IMR-90 (cell line): Measurements from ENCODE around the gene CADM1. TPM values are rescaled to one million over a fixed set of nuclear protein-coding genes. Genes with fewer than 3 reads are reported as not detected.

Experiments
- ATAC-seq: fragments of 200-7000 bp; cut with Tn5 transposase; 2 replicates; pipeline ENCODE4 v1.9.1; 2020; ENCODE audit warnings: low read depth, mild to moderate bottlenecking, moderate library complexity
- BruUV-seq: library from RNA; stranded (reverse); fragments of 400-500 nt; replicated peaks from 2 replicates; lab custom pipeline; 2021; lab: Mats Ljungman, UMichigan
- CTCF ChIA-PET: fragments of 300-600 bp; formaldehyde crosslinking; extraction: SDS; loops from one replicate; lab custom pipeline; 2021; ENCODE audit warnings: antibody characterized with exemption; lab: Yijun Ruan, JAX
- POLR2A ChIA-PET: fragments of 300-600 bp; sonication (Branson Sonifier 250); formaldehyde crosslinking; loops from one replicate; lab custom pipeline; 2022; ENCODE audit warnings: antibody characterized with exemption; ENCODE audit not compliant: unreplicated experiment; lab: Charles Lee
- DNase-seq: peaks from one replicate; pipeline ENCODE4 v3.0.0; 2013
- H2AFZ ChIP-seq: replicated peaks from 2 replicates; pipeline ENCODE3; 2013; ENCODE audit warnings: low read length, mild to moderate bottlenecking; ENCODE audit not compliant: poor library complexity
- H2AK5ac ChIP-seq: 2 replicates; pipeline ENCODE4 v1.6.1; 2013; ENCODE audit warnings: low read depth, low read length, inconsistent platforms
- H2AK9ac ChIP-seq: replicated peaks from 2 replicates; pipeline ENCODE3; 2013; ENCODE audit warnings: mild to moderate bottlenecking, low read depth, low read length, moderate library complexity; ENCODE audit not compliant: poor library complexity
- H2BK120ac ChIP-seq: 2 replicates; pipeline ENCODE4 v1.6.1; 2013; ENCODE audit warnings: low read depth, low read length, inconsistent platforms
- H2BK15ac ChIP-seq: 3 replicates; pipeline ENCODE4 v1.6.1; 2013; ENCODE audit warnings: low read depth, low read length, inconsistent platforms
- H2BK20ac ChIP-seq: 2 replicates; pipeline ENCODE4 v1.6.1; 2013; ENCODE audit warnings: low read depth, mild to moderate bottlenecking, inconsistent platforms, low read length, moderate library complexity
- H2BK5ac ChIP-seq: 2 replicates; pipeline ENCODE4 v1.6.1; 2013; ENCODE audit warnings: mild to moderate bottlenecking, low read depth, low read length, inconsistent platforms; ENCODE audit not compliant: poor library complexity, severe bottlenecking
- H3K14ac ChIP-seq: replicated peaks from 2 replicates; pipeline ENCODE4 v1.6.1; 2013; ENCODE audit warnings: low read depth, low read length, inconsistent platforms
- H3K18ac ChIP-seq: 2 replicates; pipeline ENCODE4 v1.6.1; 2013; ENCODE audit warnings: low read depth, low read length, control low read depth
- H3K23ac ChIP-seq: 2 replicates; pipeline ENCODE4 v1.6.1; 2013; ENCODE audit warnings: low read depth, low read length, inconsistent platforms
- H3K27ac ChIP-seq: 2 replicates; pipeline ENCODE4 v1.5.1; 2013; ENCODE audit warnings: mild to moderate bottlenecking, control low read depth, low read length; ENCODE audit not compliant: insufficient read depth
- H3K27me3 ChIP-seq: 2 replicates; pipeline ENCODE4 v1.6.1; 2013; ENCODE audit warnings: low read length; ENCODE audit not compliant: control insufficient read depth, insufficient read depth
- H3K36me3 ChIP-seq: 2 replicates; pipeline ENCODE4 v1.6.1; 2013; ENCODE audit warnings: low read length, mixed read lengths; ENCODE audit not compliant: control insufficient read depth, insufficient read depth
- H3K4ac ChIP-seq: 2 replicates; pipeline ENCODE4 v1.6.1; 2013; ENCODE audit warnings: low read depth, low read length, inconsistent platforms
- H3K4me1 ChIP-seq: 2 replicates; pipeline ENCODE4 v1.6.1; 2013; ENCODE audit warnings: low read length, mixed read lengths; ENCODE audit not compliant: control insufficient read depth, insufficient read depth
- H3K4me2 ChIP-seq: 2 replicates; pipeline ENCODE4 v1.6.1; 2013; ENCODE audit warnings: low read depth, mild to moderate bottlenecking, control low read depth, low read length, moderate library complexity
- H3K4me3 ChIP-seq: 2 replicates; pipeline ENCODE4 v1.5.1; 2013; ENCODE audit warnings: low read depth, mild to moderate bottlenecking, control low read depth, low read length, moderate library complexity; ENCODE audit not compliant: insufficient read depth
- H3K56ac ChIP-seq: 2 replicates; pipeline ENCODE4 v1.6.1; 2013; ENCODE audit warnings: low read length, inconsistent platforms; ENCODE audit not compliant: insufficient read depth; ENCODE audit errors: extremely low read depth
- H3K79me1 ChIP-seq, 2 experiments: 2 replicates each; pipeline ENCODE4 v1.6.1; 2013; ENCODE audit warnings: low read length in 2 of 2, inconsistent platforms in 1 of 2, low read depth in 1 of 2
- H3K9ac ChIP-seq: 2 replicates; pipeline ENCODE4 v1.6.1; 2013; ENCODE audit warnings: low read depth, low read length, control low read depth
- H3K9me1 ChIP-seq: 2 replicates; pipeline ENCODE4 v1.6.1; 2013; ENCODE audit warnings: low read length, inconsistent platforms; ENCODE audit not compliant: insufficient read depth
- H3K9me3 ChIP-seq: 2 replicates; pipeline ENCODE4 v1.6.1; 2013; ENCODE audit warnings: low read length; ENCODE audit not compliant: control insufficient read depth, insufficient read depth
- H4K20me1 ChIP-seq: 2 replicates; pipeline ENCODE4 v1.6.1; 2013; ENCODE audit warnings: low read length, inconsistent platforms; ENCODE audit not compliant: insufficient read depth
- H4K5ac ChIP-seq: 2 replicates; pipeline ENCODE4 v1.6.1; 2013; ENCODE audit warnings: mild to moderate bottlenecking, low read depth, low read length, control low read depth
- H4K8ac ChIP-seq, 2 experiments: 2 replicates each; pipeline ENCODE4 v1.6.1; 2013; ENCODE audit warnings: low read depth in 2 of 2, low read length in 2 of 2, control low read depth in 1 of 2, inconsistent platforms in 1 of 2
- H4K91ac ChIP-seq: 2 replicates; pipeline ENCODE4 v1.6.1; 2013; ENCODE audit warnings: low read depth, low read length, inconsistent platforms; ENCODE audit not compliant: insufficient read depth
- ELK1 ChIP-seq: fragments of 150-350 bp; IDR thresholded peaks from 2 replicates; pipeline ENCODE4 v1.6.1; 2016; ENCODE audit warnings: low read depth, mild to moderate bottlenecking, low read length, moderate library complexity, borderline replicate concordance
- WGBS, 2 experiments: methylation state at CpG; one replicate each; pipeline versions ENCODE4 v1.1.5 to v1.1.7; 2013; ENCODE audit warnings: missing lambda C conversion rate in 2 of 2; ENCODE audit not compliant: insufficient read length in 1 of 2; ENCODE audit errors: extremely low coverage in 2 of 2; 5-methylcytosine and 5-hydroxymethylcytosine counted together
- dilution Hi-C: fragments of 300-500 bp; cut with HindIII; formaldehyde crosslinking; loops from one replicate; pipeline ENCODE4 v1.14.3; 2018; ENCODE audit warnings: low sequenced_read_pairs; ENCODE audit not compliant: unreplicated experiment
- in situ Hi-C: fragments of 300-500 bp; cut with MboI; formaldehyde crosslinking; loops from 3 replicates; pipeline ENCODE4 v1.14.3; 2019; ENCODE audit warnings: low sequenced_read_pairs, inconsistent platforms, mixed read lengths
- intact Hi-C: fragments of 100-400 bp; cut with micrococcal nuclease; formaldehyde crosslinking; loops from 2 replicates; pipeline ENCODE4 v1.10.0; 2022
- polyA plus RNA-seq, 3 experiments: library from polyadenylated mRNA; depleted of rRNA; stranded (reverse); fragments of >200 nt; gene quantifications; 2 replicates each; pipeline ENCODE4 v1.2.3, GENCODE V29; 2012; ENCODE audit warnings: low replicate concordance in 1 of 3
- total RNA-seq: library from RNA; depleted of rRNA; stranded (reverse); fragments of >200 nt; gene quantifications from 2 replicates; pipeline ENCODE4 v1.2.3, GENCODE V29; 2012

Gene CADM1
- total and polyA plus RNA-seq, 2 of the 4 experiments (the other 2 are of a cell fraction): 28.8 to 77.1 TPM

GRCh38 chr11:115420505-115420904, 83.7 kb downstream of the CADM1 start:
- no peak overlapping the region for H3K27ac ChIP-seq
- TF ChIP-seq ELK1: no peak
- H3K27me3 ChIP-seq: no peaks in the 10 kb centered on the region
- H3K9ac ChIP-seq: no peak overlapping the region
- ATAC-seq (no peak), DNase-seq (no peak)
- H3K4me1 ChIP-seq: peaks cover 2% of the 10 kb centered on the region
- no peak overlapping the region for H2BK5ac ChIP-seq
- H3K4ac ChIP-seq: no peak overlapping the region
- no peak overlapping the region for H2AK9ac ChIP-seq
- no peak overlapping the region for H3K4me3 ChIP-seq
- H2BK120ac ChIP-seq: no peak overlapping the region
- H3K9me1 ChIP-seq: no peaks in the 10 kb centered on the region
- H2BK20ac ChIP-seq: no peak overlapping the region
- no peak overlapping the region for H4K5ac ChIP-seq
- no peak overlapping the region for H3K56ac ChIP-seq
- H4K8ac ChIP-seq: no peak overlapping the region
- no peaks in the 10 kb centered on the region for H3K36me3 ChIP-seq
- no peak overlapping the region for H2AK5ac ChIP-seq
- H2BK15ac ChIP-seq: no peak overlapping the region
- H4K20me1 ChIP-seq: no peaks in the 10 kb centered on the region
- CTCF ChIA-PET: no interaction called here
- WGBS, 2 experiments: 67% methylated on average over 1 of the region's 5 CpGs; no CpG with 5 or more reads in 1 of the 2 experiments
- no peak overlapping the region for H3K18ac ChIP-seq
- POLR2A ChIA-PET: interaction anchor here (0.5 kb wide), 1 partner anchor 53 kb away, joined by 10 read pairs; no protein-coding TSS in a partner anchor
- no peak overlapping the region for H3K4me2 ChIP-seq
- no peak overlapping the region for H3K14ac ChIP-seq
- H3K79me1 ChIP-seq: peaks cover 3 to 12% of the 10 kb centered on the region in 2 experiments; a peak in 1 of 4 replicates
- intact Hi-C loops (no loop called here), dilution Hi-C loops (no loop called here), in situ Hi-C loops (no loop called here)
- no TSS peak for BruUV-seq
- H2AFZ ChIP-seq: no peak overlapping the region
- no peaks in the 10 kb centered on the region for H3K9me3 ChIP-seq
- no peak overlapping the region for H4K91ac ChIP-seq
- no peak overlapping the region for H3K23ac ChIP-seq
